Muscle of arm (tissue), 12 donors: ENCODE data around the gene SLC16A12. TPM values are rescaled to one million over a fixed set of nuclear protein-coding genes. Genes with fewer than 3 reads are reported as not detected.
"Not testable (repeated sequence)": the region's sequence is repeated elsewhere in the genome, so short reads cannot be mapped to it uniquely, and the experiment has no call there.

ENCODE experiments used
- DNase-seq: peaks from one replicate; pipeline ENCODE4 v3.0.0-alpha.2; 2013
- polyA plus RNA-seq, 12 donors: library from polyadenylated mRNA; unstranded; fragments of 120-200 nt; gene quantifications; one replicate each; pipeline ENCODE4 v1.2.1, GENCODE V29; 2013; ENCODE audit not compliant: insufficient read length in 12 of 12

The SLC16A12 gene
- polyA plus RNA-seq, 12 donors: 1.3 to 2.9 (median 1.6) TPM; not detected in 1

GRCh38 chr10:89470628-89471027 is 64.8 kb downstream of the SLC16A12 start:
- no peak for DNase-seq

GRCh38 chr10:89469517-89469916 is 65.9 kb downstream of the SLC16A12 start:
- DNase-seq: no peak

- no peak for DNase-seq
These were observed 67.0 kb downstream of the SLC16A12 start for GRCh38 chr10:89468191-89468965.

GRCh38 chr10:89466599-89467035 is 68.8 kb downstream of the SLC16A12 start:
- no peak for DNase-seq

GRCh38 chr10:89465196-89465595 is 70.2 kb downstream of the SLC16A12 start:
- DNase-seq: no peak

GRCh38 chr10:89463846-89464537 is 71.4 kb downstream of the SLC16A12 start:
- DNase-seq: no peak

GRCh38 chr10:89458784-89459183 is 76.6 kb downstream of the SLC16A12 start:
- DNase-seq: no peak

GRCh38 chr10:89458291-89458690 is 77.1 kb downstream of the SLC16A12 start:
- DNase-seq: no peak

GRCh38 chr10:89454561-89455347 is 80.6 kb downstream of the SLC16A12 start:
- no peak for DNase-seq

- DNase-seq: no peak
These were observed 83.2 kb downstream of the SLC16A12 start for GRCh38 chr10:89452193-89452592.

GRCh38 chr10:89450901-89451300 is 84.5 kb downstream of the SLC16A12 start:
- DNase-seq: no peak

- DNase-seq: not testable (repeated sequence)
These were observed 90.6 kb downstream of the SLC16A12 start for GRCh38 chr10:89444819-89445218.

- DNase-seq: no peak
These were observed 93.1 kb downstream of the SLC16A12 start for GRCh38 chr10:89442289-89442688.

- no peak for DNase-seq
These were observed 95.0 kb downstream of the SLC16A12 start for GRCh38 chr10:89440226-89441009.

- DNase-seq: no peak
These were observed 96.9 kb downstream of the SLC16A12 start for GRCh38 chr10:89438525-89438924.

- DNase-seq: no peak
These were observed 103.4 kb downstream of the SLC16A12 start for GRCh38 chr10:89431977-89432376.

- DNase-seq: no peak
These were observed 106.5 kb downstream of the SLC16A12 start for GRCh38 chr10:89428877-89429276.

- DNase-seq: no peak
These were observed 107.8 kb downstream of the SLC16A12 start for GRCh38 chr10:89427629-89428028.

GRCh38 chr10:89426230-89426868 is 109.0 kb downstream of the SLC16A12 start:
- peak; percentile 64 for DNase-seq

- no peak for DNase-seq
These were observed 110.4 kb downstream of the SLC16A12 start for GRCh38 chr10:89425000-89425399.

GRCh38 chr10:89421018-89421476 is 114.3 kb downstream of the SLC16A12 start:
- DNase-seq: no peak
